ENCODE results near the gene CYP2W1. TPM values are rescaled to one million over a fixed set of nuclear protein-coding genes. Genes with fewer than 3 reads are reported as not detected.

CYP2W1 gene
- total RNA-seq, 1 experiment from 2014 or later = not detected

DNA sequence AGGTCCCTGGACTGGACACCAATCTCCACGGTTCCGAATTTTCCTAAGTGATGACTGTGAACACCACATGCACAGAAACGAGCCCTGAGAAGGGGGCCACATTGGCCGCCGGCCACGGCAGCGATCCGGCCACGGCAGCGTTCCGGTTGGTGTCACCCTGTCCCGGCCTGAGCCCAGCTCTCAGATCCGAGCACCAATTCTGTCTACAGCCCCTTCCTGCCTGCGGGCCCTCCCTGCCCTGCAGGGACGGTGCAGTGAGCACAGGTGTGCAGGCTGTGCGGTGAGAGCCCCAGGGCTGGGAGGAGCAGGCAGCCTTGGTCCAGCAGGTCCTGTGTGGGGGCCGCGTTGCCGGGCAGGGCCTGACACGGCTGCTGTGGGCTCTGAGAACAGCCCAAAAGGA, 31.7 kb downstream of the CYP2W1 start (continued):
- TF ChIP-seq, protein P1, sequence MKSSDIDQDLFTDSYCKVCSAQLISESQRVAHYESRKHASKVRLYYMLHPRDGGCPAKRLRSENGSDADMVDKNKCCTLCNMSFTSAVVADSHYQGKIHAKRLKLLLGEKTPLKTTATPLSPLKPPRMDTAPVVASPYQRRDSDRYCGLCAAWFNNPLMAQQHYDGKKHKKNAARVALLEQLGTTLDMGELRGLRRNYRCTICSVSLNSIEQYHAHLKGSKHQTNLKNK (CRISPR knock-in tag; IDR thresholded peaks at IDR 0.05) = no peak
- TF ChIP-seq, protein P2, sequence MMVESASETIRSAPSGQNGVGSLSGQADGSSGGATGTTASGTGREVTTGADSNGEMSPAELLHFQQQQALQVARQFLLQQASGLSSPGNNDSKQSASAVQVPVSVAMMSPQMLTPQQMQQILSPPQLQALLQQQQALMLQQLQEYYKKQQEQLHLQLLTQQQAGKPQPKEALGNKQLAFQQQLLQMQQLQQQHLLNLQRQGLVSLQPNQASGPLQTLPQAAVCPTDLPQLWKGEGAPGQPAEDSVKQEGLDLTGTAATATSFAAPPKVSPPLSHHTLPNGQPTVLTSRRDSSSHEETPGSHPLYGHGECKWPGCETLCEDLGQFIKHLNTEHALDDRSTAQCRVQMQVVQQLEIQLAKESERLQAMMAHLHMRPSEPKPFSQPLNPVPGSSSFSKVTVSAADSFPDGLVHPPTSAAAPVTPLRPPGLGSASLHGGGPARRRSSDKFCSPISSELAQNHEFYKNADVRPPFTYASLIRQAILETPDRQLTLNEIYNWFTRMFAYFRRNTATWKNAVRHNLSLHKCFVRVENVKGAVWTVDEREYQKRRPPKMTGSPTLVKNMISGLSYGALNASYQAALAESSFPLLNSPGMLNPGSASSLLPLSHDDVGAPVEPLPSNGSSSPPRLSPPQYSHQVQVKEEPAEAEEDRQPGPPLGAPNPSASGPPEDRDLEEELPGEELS (CRISPR knock-in tag; IDR thresholded peaks at IDR 0.05) = no peak
- no peak for TF ChIP-seq MXD4 (CRISPR knock-in tag; IDR thresholded peaks at IDR 0.05; ENCODE audit: borderline replicate concordance)

DNA sequence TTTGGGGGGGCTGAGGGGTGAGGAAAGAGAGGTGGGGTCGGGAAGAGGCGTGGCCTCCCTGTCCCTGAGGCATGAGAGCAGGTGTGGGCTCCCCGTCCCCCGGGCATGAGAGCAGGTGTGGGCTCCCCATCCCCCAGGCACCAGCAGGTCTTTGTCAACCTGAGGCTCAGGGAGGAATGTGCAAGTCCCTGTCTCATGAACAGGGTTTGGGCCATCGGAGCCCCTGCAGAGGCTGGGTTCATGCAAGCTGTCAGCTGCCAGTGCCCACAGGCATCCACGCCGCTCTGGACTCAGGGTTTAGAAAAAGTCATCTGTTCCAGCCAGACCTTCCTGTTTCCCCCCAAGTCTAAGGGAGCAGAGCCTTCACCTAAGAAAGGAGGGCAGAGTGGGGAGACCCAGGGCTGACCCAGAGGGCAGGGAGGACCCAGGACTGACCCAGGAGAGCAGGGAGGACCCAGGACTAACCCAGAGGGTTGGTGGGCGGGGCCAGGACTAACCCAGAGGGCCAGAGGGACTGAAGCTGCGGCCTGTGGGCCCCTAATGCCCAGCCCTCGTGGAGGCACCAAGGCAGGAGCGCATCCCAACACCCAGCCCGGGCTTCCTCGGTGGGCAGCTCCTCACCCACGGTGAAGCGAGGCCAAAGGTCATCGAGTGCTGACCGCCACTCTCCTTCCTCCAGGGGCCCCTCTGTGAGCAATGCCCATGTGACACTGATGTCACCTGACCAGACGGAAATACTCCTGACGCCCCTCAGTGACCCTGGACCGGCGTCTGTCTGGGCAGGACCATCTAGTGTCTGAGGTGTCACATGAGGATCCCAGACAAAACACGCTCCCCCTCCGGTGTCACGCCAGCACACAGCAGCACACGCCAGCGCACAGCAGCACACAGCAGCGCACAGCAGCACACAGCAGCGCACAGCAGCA, 32.5 kb downstream of the CYP2W1 start:
- DNase-seq (ENCODE audit: low spot score) (no peak), ATAC-seq (no peak)
- Mint-ChIP-seq H3K27me3 (ENCODE audit: low read depth) (no peaks in the 10 kb centered on the region), H3K4me3 (no peak overlapping the region), H3K36me3 (no peaks in the 10 kb centered on the region; the same call in 1 of the 2 replicates), H3K27ac (peak overlapping the region; percentile 32; the same call in 1 of the 2 replicates), H3K9me3 (no peaks in the 10 kb centered on the region), H3K4me1 (no peaks in the 10 kb centered on the region)
- CTCF ChIA-PET = no interaction called here
- TF ChIP-seq ZNF317 (CRISPR knock-in tag; IDR thresholded peaks at IDR 0.05; ENCODE audit: borderline replicate concordance, low read depth) (no peak), ZNF396 (CRISPR knock-in tag; IDR thresholded peaks at IDR 0.05; ENCODE audit: borderline replicate concordance) (no peak), ZNF416 (CRISPR knock-in tag; IDR thresholded peaks at IDR 0.05) (no peak), FOXP1 (CRISPR knock-in tag; IDR thresholded peaks at IDR 0.05; ENCODE audit: borderline replicate concordance) (no peak)
- TF ChIP-seq, protein P3, sequence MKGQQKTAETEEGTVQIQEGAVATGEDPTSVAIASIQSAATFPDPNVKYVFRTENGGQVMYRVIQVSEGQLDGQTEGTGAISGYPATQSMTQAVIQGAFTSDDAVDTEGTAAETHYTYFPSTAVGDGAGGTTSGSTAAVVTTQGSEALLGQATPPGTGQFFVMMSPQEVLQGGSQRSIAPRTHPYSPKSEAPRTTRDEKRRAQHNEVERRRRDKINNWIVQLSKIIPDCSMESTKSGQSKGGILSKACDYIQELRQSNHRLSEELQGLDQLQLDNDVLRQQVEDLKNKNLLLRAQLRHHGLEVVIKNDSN (CRISPR knock-in tag; IDR thresholded peaks at IDR 0.05) = peak; percentile 73; the same call in 1 of the 2 replicates
- TF ChIP-seq, protein P4, sequence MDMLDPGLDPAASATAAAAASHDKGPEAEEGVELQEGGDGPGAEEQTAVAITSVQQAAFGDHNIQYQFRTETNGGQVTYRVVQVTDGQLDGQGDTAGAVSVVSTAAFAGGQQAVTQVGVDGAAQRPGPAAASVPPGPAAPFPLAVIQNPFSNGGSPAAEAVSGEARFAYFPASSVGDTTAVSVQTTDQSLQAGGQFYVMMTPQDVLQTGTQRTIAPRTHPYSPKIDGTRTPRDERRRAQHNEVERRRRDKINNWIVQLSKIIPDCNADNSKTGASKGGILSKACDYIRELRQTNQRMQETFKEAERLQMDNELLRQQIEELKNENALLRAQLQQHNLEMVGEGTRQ (CRISPR knock-in tag; IDR thresholded peaks at IDR 0.05) = peak; percentile 80
- TF ChIP-seq, protein P5, sequence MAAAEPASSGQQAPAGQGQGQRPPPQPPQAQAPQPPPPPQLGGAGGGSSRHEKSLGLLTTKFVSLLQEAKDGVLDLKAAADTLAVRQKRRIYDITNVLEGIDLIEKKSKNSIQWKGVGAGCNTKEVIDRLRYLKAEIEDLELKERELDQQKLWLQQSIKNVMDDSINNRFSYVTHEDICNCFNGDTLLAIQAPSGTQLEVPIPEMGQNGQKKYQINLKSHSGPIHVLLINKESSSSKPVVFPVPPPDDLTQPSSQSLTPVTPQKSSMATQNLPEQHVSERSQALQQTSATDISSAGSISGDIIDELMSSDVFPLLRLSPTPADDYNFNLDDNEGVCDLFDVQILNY (CRISPR knock-in tag; IDR thresholded peaks at IDR 0.05) = no peak
- POLR2A ChIA-PET = no interaction called here

DNA sequence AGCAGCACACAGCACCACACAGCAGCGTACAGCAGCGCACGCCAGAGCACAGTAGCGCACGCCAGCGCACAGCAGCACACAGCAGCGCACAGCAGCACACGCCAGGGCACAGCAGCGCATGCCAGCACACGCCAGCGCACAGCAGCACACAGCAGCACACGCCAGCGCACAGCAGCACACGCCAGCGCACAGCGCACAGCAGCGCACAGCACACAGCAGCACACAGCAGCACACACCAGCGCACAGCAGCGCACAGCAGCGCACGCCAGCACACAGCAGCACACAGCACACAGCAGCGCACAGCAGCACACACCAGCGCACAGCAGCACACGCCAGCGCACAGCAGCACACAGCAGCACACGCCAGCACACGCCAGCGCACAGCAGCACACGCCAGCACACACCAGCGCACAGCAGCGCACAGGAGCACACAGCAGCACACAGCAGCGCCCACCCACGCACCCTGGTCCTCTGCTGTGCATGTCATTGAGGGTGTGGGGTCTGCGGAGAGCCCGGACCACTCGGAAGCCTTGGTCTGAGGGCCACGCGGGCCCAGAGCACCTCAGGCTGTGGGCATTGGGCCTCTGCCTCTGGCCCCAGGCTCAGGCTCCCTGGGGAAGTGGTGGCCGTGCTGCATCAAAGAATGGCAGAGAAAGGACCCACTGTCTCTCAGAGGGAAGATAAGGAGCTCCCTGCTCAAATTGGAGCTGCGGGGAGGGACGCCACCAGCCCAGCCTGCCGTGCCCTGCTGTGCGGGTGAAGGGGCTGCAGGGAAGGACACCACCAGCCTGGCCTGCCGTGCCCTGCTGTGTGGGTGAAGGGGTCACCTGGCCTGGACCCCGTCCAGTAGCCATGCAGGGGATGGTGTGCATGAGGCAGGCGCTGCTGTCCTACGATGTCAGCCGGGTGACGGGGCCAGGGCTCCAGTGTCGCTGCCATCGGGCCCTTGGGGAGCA, 33.9 kb downstream of the CYP2W1 start:
- no peak overlapping the region for H3K27ac Mint-ChIP-seq
- ChIA-PET POLR2A (no interaction called here), CTCF (no interaction called here)
- ATAC-seq = no peak
- H3K4me1 Mint-ChIP-seq = no peaks in the 10 kb centered on the region
- H3K27me3 Mint-ChIP-seq (ENCODE audit: low read depth) = no peaks in the 10 kb centered on the region
- no peak for DNase-seq (ENCODE audit: low spot score)
- H3K4me3 Mint-ChIP-seq = no peak overlapping the region
- no peaks in the 10 kb centered on the region; the same call in 1 of the 2 replicates for H3K36me3 Mint-ChIP-seq
- no peaks in the 10 kb centered on the region for H3K9me3 Mint-ChIP-seq
- no peak for TF ChIP-seq ZNF263 (CRISPR knock-in tag; IDR thresholded peaks at IDR 0.05; ENCODE audit: low read depth)
- TF ChIP-seq ZNF138 (CRISPR knock-in tag; conservative IDR thresholded peaks at IDR 0.05) = no peak
- TF ChIP-seq, protein P6, sequence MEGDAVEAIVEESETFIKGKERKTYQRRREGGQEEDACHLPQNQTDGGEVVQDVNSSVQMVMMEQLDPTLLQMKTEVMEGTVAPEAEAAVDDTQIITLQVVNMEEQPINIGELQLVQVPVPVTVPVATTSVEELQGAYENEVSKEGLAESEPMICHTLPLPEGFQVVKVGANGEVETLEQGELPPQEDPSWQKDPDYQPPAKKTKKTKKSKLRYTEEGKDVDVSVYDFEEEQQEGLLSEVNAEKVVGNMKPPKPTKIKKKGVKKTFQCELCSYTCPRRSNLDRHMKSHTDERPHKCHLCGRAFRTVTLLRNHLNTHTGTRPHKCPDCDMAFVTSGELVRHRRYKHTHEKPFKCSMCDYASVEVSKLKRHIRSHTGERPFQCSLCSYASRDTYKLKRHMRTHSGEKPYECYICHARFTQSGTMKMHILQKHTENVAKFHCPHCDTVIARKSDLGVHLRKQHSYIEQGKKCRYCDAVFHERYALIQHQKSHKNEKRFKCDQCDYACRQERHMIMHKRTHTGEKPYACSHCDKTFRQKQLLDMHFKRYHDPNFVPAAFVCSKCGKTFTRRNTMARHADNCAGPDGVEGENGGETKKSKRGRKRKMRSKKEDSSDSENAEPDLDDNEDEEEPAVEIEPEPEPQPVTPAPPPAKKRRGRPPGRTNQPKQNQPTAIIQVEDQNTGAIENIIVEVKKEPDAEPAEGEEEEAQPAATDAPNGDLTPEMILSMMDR (IDR thresholded peaks at IDR 0.05) = no peak
- TF ChIP-seq, protein P7, sequence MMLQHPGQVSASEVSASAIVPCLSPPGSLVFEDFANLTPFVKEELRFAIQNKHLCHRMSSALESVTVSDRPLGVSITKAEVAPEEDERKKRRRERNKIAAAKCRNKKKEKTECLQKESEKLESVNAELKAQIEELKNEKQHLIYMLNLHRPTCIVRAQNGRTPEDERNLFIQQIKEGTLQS (CRISPR knock-in tag; conservative IDR thresholded peaks at IDR 0.05) = no peak
- TF ChIP-seq ZNF232 (CRISPR knock-in tag; IDR thresholded peaks at IDR 0.05) = no peak
- TF ChIP-seq, protein P8, sequence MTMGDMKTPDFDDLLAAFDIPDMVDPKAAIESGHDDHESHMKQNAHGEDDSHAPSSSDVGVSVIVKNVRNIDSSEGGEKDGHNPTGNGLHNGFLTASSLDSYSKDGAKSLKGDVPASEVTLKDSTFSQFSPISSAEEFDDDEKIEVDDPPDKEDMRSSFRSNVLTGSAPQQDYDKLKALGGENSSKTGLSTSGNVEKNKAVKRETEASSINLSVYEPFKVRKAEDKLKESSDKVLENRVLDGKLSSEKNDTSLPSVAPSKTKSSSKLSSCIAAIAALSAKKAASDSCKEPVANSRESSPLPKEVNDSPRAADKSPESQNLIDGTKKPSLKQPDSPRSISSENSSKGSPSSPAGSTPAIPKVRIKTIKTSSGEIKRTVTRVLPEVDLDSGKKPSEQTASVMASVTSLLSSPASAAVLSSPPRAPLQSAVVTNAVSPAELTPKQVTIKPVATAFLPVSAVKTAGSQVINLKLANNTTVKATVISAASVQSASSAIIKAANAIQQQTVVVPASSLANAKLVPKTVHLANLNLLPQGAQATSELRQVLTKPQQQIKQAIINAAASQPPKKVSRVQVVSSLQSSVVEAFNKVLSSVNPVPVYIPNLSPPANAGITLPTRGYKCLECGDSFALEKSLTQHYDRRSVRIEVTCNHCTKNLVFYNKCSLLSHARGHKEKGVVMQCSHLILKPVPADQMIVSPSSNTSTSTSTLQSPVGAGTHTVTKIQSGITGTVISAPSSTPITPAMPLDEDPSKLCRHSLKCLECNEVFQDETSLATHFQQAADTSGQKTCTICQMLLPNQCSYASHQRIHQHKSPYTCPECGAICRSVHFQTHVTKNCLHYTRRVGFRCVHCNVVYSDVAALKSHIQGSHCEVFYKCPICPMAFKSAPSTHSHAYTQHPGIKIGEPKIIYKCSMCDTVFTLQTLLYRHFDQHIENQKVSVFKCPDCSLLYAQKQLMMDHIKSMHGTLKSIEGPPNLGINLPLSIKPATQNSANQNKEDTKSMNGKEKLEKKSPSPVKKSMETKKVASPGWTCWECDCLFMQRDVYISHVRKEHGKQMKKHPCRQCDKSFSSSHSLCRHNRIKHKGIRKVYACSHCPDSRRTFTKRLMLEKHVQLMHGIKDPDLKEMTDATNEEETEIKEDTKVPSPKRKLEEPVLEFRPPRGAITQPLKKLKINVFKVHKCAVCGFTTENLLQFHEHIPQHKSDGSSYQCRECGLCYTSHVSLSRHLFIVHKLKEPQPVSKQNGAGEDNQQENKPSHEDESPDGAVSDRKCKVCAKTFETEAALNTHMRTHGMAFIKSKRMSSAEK (CRISPR knock-in tag; IDR thresholded peaks at IDR 0.05; ENCODE audit: borderline replicate concordance) = no peak
- no peak for TF ChIP-seq FOXJ3 (CRISPR knock-in tag; IDR thresholded peaks at IDR 0.05; ENCODE audit: borderline replicate concordance)
- TF ChIP-seq FOXK1 (CRISPR knock-in tag; IDR thresholded peaks at IDR 0.05) = no peak
